Left kidney (tissue), 2 donors: Measurements from ENCODE around the gene TTC39B. TPM values are rescaled to one million over a fixed set of nuclear protein-coding genes. Genes with fewer than 3 reads are reported as not detected.

Source experiments
- DNase-seq: peaks from one replicate; pipeline ENCODE4 v3.0.0-alpha.2; 2013
- polyA plus RNA-seq: library from polyadenylated mRNA; unstranded; fragments of 120-200 nt; gene quantifications from one replicate; pipeline ENCODE4 v1.2.1, GENCODE V29; 2013; ENCODE audit not compliant: insufficient read length

Gene TTC39B
- polyA plus RNA-seq, 1 donor, result 11.9 TPM

- no peak for DNase-seq
These were observed 173.5 kb downstream of the TTC39B start for GRCh38 chr9:15133488-15133887.

GRCh38 chr9:15132091-15132490 lies 174.9 kb downstream of the TTC39B start:
- DNase-seq, result no peak

- no peak for DNase-seq
These were observed 175.9 kb downstream of the TTC39B start for GRCh38 chr9:15131094-15131493.

DNA sequence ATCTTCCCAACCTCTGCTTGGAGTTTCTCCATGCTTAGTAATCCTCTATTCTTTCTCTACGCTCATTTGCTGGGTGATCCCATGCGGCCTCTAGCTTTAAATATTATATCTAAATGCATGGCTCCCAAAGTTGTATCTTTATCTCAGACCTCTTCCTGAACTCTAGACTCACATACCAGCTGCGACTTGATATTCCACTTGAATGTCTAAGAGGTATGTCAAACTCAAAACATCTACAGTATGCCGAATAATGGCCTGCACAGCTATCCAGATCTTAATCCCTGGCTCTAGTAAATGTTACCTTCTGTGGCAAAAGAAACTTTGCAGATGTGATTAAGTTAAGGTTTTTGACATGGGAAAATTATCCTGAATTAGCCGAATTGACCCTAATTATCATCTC lies 179.2 kb downstream of the TTC39B start:
- no peak for DNase-seq

GRCh38 chr9:15121630-15122029 lies 185.4 kb downstream of the TTC39B start:
- DNase-seq, result no peak

GRCh38 chr9:15116130-15116580 lies 190.9 kb downstream of the TTC39B start:
- DNase-seq, result peak; percentile 51

DNA sequence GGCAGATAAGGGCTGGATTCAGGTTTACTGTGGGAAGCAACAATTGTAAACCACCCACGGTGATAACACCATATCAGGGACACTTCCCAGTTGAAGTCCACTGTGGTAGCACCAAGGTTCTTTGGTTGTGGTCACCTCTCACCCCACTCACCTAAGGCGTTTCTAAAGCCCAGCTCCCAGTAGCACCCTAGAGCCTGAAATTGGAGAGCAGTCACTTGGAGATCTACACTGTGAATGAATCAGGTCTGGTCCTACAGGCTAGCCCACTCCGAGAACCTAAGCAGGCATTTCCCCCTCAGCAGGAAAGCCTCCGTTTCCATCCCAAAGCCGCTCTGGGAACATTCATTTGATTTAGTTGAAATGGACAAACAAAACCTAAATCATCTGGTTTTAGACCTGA lies 191.3 kb downstream of the TTC39B start:
- DNase-seq, result no peak

DNA sequence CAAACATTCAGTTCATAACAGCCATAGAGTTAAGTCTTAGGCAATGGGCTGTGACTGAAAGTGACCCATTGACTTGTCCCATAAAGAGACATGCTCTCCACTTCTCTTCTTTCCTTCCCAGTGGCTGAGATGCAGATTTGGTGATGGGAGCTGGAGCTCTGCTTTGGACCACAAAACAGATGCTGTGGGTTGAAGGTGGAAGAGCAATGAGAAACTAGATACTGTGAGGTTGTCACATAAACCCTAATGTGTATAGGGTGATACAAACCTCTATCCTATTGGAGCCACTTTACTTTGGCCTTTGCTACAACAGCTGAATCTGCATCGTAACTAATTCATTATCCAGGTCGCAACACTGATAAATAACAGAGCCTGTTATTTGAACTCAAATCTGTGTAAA lies 192.0 kb downstream of the TTC39B start:
- no peak for DNase-seq

Other genes starting within 250 kb of the TTC39B start
- gene SNAPC3, start 115.7 kb upstream of the TTC39B start, polyA plus RNA-seq, result 58.2 TPM
- gene PSIP1, start 203.8 kb upstream of the TTC39B start, polyA plus RNA-seq, result 253 TPM
- gene CCDC171, start 245.8 kb upstream of the TTC39B start, polyA plus RNA-seq, result 9.4 TPM